Measurements from ENCODE around the gene LMX1A.

Gene LMX1A

DNA sequence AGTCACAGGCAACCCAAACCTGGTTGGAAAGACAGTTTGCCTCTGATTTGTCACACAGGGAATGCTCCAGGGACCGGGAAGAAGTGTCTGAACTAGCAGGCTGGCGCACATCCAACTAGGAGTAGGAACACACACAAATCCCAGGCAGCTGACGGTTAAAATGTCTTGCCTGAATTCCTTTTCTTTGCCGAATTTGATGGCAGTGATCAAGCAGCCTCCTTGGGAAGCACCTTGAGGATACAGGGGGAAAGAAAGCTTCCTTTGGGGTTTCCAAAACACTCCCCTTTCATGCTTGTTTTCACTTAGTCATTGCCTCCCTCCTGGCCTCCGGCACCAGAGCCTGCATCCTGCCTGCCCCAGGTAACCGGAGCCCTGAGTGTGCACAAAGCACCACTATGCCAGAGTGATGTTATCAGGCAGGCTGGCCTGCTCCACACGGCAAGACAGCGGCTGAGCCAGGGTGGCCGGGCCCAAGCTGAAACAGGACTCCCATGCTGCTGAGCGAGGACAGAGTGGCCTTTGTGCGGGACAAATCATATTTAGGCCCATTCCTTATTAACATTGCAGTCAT lies 193.8 kb downstream of the LMX1A start:
- no peak for DNase-seq (ENCODE audit: low spot score)

DNA sequence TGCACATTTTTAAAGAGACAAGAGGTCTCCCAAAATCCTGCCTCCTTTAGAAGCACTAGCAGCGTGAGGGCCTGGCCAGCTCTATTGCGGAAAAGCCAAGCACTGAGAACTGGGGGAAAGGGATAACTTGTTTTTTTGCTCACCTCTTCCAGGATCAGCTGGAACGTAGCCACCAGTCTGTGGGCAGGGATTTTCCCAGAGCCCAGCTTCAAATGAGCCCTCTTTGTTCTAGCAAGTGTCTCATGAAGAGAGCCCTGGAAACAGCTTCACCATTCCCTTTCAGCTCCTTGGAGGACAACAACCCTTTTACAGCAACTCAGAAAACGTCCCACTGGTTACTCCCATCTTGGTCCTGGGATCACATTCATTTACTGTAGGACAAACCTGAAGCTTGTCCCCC lies 195.4 kb downstream of the LMX1A start:
- peak; percentile 9 for DNase-seq (ENCODE audit: low spot score)

DNA sequence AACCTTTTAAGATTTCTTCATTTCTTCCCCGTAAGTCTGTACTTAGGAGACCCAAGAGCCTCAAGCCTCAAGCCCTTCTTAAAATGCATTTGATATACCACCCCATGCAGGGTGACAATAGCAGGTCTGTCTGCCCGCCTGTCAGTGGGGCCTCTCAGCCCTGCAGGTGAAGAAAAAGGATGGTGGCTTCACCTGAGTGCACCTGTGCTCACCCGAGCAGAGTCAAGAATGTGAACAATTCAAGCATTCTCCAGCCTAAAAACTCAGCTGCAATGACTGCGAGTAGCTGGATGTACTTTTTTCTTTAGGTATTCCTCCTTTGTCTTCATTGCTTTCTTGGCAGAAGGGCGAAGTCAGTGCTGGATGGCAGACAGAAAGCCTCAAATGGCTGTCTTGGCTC lies 203.3 kb downstream of the LMX1A start:
- DNase-seq (ENCODE audit: low spot score) = no peak

DNA sequence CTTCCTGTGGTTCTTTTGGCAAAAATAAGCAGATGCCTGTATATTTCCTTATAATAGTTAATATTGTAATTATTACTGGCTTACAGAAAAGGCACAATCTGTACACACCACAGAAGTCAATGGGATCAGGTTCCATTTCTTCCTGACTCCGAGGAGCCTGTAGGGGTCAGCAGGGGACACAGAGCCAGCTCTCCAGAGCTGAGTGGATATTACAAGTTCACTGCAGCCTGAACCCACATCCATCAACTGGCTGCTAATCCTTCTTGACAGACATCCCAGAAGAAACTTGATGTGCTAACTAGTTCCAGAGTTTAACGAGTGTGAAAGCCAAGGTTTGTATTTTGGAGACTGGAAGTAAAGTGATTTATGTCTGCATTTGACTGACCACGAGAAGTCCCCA lies 203.8 kb downstream of the LMX1A start:
- DNase-seq (ENCODE audit: low spot score) = no peak

DNA sequence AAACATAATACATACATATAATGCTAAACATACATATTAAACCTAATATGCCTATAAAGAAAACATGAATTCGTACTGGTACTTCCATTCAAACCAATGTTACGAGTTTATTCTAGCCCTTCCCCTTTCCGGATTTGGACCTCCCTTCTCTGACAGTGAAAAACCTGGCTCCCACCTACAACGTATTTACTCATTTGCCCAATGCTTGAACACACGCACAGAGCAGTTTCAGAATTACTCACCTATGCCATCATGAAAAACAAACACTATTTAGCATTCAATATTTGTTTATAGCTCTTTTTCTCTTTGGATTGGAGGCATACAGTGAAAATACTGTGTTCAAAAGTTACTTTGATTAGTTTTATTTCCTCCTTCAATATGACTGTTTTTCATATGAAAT lies 204.4 kb downstream of the LMX1A start:
- no peak for DNase-seq (ENCODE audit: low spot score)

Measured in globus pallidus (tissue), 1 donor.